DOHH2 (cell line): ENCODE data around the gene CNTNAP5.

ENCODE experiments used
- H3F3A ChIP-seq: fragments of 200-600 bp; sonication (generic), shearing (Covaris generic); 2 replicates; pipeline ENCODE4 v1.6.0; 2016; ENCODE audit warnings: antibody characterized with exemption, mild to moderate bottlenecking; ENCODE audit not compliant: control insufficient read depth, insufficient read depth
- H3K27ac ChIP-seq: fragments of 200-600 bp; sonication (generic); 2 replicates; pipeline ENCODE4 v1.5.1; 2014; ENCODE audit warnings: low read depth, mild to moderate bottlenecking, low read length, moderate library complexity
- H3K27me3 ChIP-seq: fragments of 200-600 bp; sonication (generic); 2 replicates; pipeline ENCODE4 v1.6.1; 2014; ENCODE audit warnings: mild to moderate bottlenecking, low read length, mixed read lengths; ENCODE audit not compliant: control insufficient read depth
- H3K36me3 ChIP-seq: fragments of 200-600 bp; sonication (generic); 2 replicates; pipeline ENCODE4 v1.6.1; 2014; ENCODE audit warnings: mild to moderate bottlenecking, low read length, moderate library complexity, mixed read lengths; ENCODE audit not compliant: control insufficient read depth
- H3K4me1 ChIP-seq: fragments of 200-600 bp; sonication (generic); 2 replicates; pipeline ENCODE4 v1.6.1; 2014; ENCODE audit warnings: mild to moderate bottlenecking, low read length, mixed read lengths; ENCODE audit not compliant: control insufficient read depth
- H3K4me2 ChIP-seq: fragments of 200-600 bp; sonication (generic); 2 replicates; pipeline ENCODE4 v1.6.0; 2014; ENCODE audit warnings: mild to moderate bottlenecking, low read length, moderate library complexity
- H3K4me3 ChIP-seq: fragments of 200-600 bp; sonication (generic); 2 replicates; pipeline ENCODE4 v1.5.1; 2014; ENCODE audit warnings: mild to moderate bottlenecking, low read length, mixed read lengths
- H3K79me2 ChIP-seq: fragments of 200-600 bp; sonication (generic); 2 replicates; pipeline ENCODE4 v1.6.1; 2014; ENCODE audit warnings: mild to moderate bottlenecking, low read length, mixed read lengths; ENCODE audit not compliant: control insufficient read depth
- H3K9me2 ChIP-seq: fragments of 200-600 bp; sonication (generic); replicated peaks from 2 replicates; pipeline ENCODE4 v1.6.1; 2014; ENCODE audit warnings: mild to moderate bottlenecking, low read length, mixed read lengths; ENCODE audit not compliant: control insufficient read depth
- H3K9me3 ChIP-seq: fragments of 200-600 bp; sonication (generic); 2 replicates; pipeline ENCODE4 v1.6.1; 2014; ENCODE audit warnings: antibody characterized with exemption, low read length, mixed read lengths; ENCODE audit not compliant: control insufficient read depth, insufficient read depth
- H4K20me1 ChIP-seq: fragments of 200-600 bp; sonication (generic); 2 replicates; pipeline ENCODE4 v1.6.0; 2014; ENCODE audit warnings: low read depth, mild to moderate bottlenecking, antibody characterized with exemption, low read length, moderate library complexity; ENCODE audit not compliant: control insufficient read depth, insufficient read depth
- CTCF ChIP-seq: fragments of 200-600 bp; sonication (generic); IDR thresholded peaks from one replicate; pipeline ENCODE4 v1.5.1; 2014; ENCODE audit warnings: antibody characterized with exemption, mild to moderate bottlenecking, low read depth, low read length; ENCODE audit not compliant: poor library complexity, severe bottlenecking
- EZH2phosphoT487 ChIP-seq: fragments of 200-600 bp; sonication (generic); IDR thresholded peaks from 2 replicates; pipeline ENCODE4 v1.6.1; 2017; ENCODE audit warnings: borderline replicate concordance, mild to moderate bottlenecking, antibody characterized with exemption, low read length, moderate library complexity, mixed read lengths

CNTNAP5 gene

DNA sequence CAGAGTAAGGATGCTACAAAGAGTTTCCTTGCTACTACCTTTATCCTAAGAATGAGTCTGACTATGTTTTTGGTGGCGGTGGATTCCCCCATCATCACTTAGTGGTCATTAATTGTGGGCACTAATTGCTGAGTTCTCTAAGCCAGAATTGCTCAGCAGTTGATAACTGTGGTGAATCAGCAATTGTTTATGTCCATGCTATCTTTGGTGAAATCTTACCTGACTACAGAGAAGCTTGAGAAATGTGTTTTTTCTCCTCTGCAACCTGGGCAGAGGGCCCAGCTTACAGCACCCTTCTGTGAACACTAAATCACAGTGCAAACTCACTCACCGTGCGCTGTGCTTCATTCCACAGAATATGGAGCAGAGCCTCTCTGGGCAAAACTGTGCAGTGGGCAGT, 683.6 kb downstream of the CNTNAP5 start:
- Histone ChIP-seq H3F3A (no peaks in the 10 kb centered on the region), H3K9me3 (no peaks in the 10 kb centered on the region), H3K4me1 (no peaks in the 10 kb centered on the region), H3K27me3 (no peaks in the 10 kb centered on the region), H3K9me2 (no peaks in the 10 kb centered on the region), H4K20me1 (no peaks in the 10 kb centered on the region), H3K4me3 (no peak overlapping the region), H3K36me3 (no peaks in the 10 kb centered on the region), H3K4me2 (no peak overlapping the region), H3K27ac (no peak overlapping the region), H3K79me2 (no peaks in the 10 kb centered on the region)
- TF ChIP-seq EZH2phosphoT487 (no peak), CTCF (no peak)

DNA sequence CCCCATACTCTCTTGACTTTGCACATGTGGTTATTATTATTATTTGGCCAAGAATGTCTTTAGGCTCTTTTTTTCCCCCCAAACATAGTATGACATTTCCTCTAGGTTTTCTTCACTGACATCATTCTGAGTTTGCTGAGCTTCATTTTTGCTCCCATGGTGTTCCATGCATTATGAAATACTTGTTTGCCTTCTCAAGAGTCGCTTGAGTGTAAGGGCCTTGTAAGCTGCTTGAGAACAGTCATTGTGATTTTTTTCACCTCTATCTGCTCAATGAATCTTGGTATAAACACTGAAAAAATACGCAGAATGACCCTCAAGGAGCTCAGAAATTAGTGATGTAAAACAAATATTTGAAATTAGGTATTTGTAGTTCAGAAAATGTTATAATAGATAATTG, 688.9 kb downstream of the CNTNAP5 start:
- TF ChIP-seq EZH2phosphoT487, result no peak
- TF ChIP-seq CTCF, result no peak
- Histone ChIP-seq H3K27me3 (no peaks in the 10 kb centered on the region), H3K4me3 (no peak overlapping the region)

GRCh38 chr2:124725187-124725586, 700.1 kb downstream of the CNTNAP5 start:
- Histone ChIP-seq H3K9me2 (no peaks in the 10 kb centered on the region), H3K79me2 (no peaks in the 10 kb centered on the region), H3K4me1 (no peaks in the 10 kb centered on the region), H3K36me3 (no peaks in the 10 kb centered on the region), H3K9me3 (no peaks in the 10 kb centered on the region), H3F3A (no peaks in the 10 kb centered on the region), H3K27me3 (no peaks in the 10 kb centered on the region), H3K27ac (no peak overlapping the region), H3K4me2 (no peak overlapping the region), H3K4me3 (no peak overlapping the region), H4K20me1 (no peaks in the 10 kb centered on the region)
- no peak for TF ChIP-seq CTCF
- TF ChIP-seq EZH2phosphoT487, result no peak

More for the DNA sequence above, 688.9 kb downstream of the CNTNAP5 start:
- H3K79me2 ChIP-seq, result no peaks in the 10 kb centered on the region
- H3K9me3 ChIP-seq, result no peaks in the 10 kb centered on the region
- no peak overlapping the region for H3K4me2 ChIP-seq
- no peaks in the 10 kb centered on the region for H3K36me3 ChIP-seq
- no peak overlapping the region for H3K27ac ChIP-seq
- no peaks in the 10 kb centered on the region for H4K20me1 ChIP-seq
- no peaks in the 10 kb centered on the region for H3K9me2 ChIP-seq
- H3F3A ChIP-seq, result no peaks in the 10 kb centered on the region
- H3K4me1 ChIP-seq, result no peaks in the 10 kb centered on the region

DNA sequence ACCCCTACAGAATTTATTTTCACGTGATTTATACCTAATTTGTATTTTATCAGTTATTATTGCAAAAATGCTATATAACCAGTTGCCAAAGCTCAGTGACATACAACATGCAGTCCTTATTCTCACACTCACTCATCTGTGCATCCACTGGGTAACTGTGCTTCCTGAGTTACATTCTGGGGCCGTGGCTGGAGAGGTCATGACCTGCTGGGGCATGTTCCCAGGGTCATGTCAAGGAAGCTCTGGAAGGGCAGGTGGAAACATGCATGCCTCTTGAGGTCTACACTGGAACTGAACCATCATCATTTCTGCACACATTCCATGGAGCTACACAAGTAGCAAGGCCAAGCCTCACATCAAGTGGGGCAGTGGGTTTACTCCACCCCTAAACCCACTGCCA, 715.5 kb downstream of the CNTNAP5 start:
- no peaks in the 10 kb centered on the region for H3K4me1 ChIP-seq
- H3K27ac ChIP-seq, result no peak overlapping the region
- no peaks in the 10 kb centered on the region for H3K36me3 ChIP-seq
- TF ChIP-seq CTCF, result no peak
- TF ChIP-seq EZH2phosphoT487, result no peak
- H3K9me3 ChIP-seq, result no peaks in the 10 kb centered on the region
- H3K4me3 ChIP-seq, result no peak overlapping the region
- no peaks in the 10 kb centered on the region for H3F3A ChIP-seq
- no peaks in the 10 kb centered on the region for H3K9me2 ChIP-seq
- H3K27me3 ChIP-seq, result no peaks in the 10 kb centered on the region
- H3K79me2 ChIP-seq, result no peaks in the 10 kb centered on the region
- H3K4me2 ChIP-seq, result no peak overlapping the region
- H4K20me1 ChIP-seq, result no peaks in the 10 kb centered on the region
